Neural progenitor cell (in vitro differentiated cells): ENCODE results near the gene CMYA5. TPM values are rescaled to one million over a fixed set of nuclear protein-coding genes. Genes with fewer than 3 reads are reported as not detected.

ENCODE experiments used
- DNase-seq: peaks from one replicate; pipeline ENCODE4 v3.0.0-alpha.2; 2016; ENCODE audit warnings: low spot score
- H2AFZ ChIP-seq: fragments of 200-600 bp; sonication (generic); replicated peaks from 2 replicates; pipeline ENCODE4 v1.6.1; 2016; ENCODE audit warnings: antibody characterized with exemption
- H3F3A ChIP-seq: fragments of 200-600 bp; sonication (generic); 2 replicates; pipeline ENCODE4 v1.6.1; 2016; ENCODE audit warnings: antibody characterized with exemption, low read depth
- H3K27ac ChIP-seq: fragments of 200-600 bp; sonication (generic); 2 replicates; pipeline ENCODE4 v1.5.1; 2016; ENCODE audit warnings: mild to moderate bottlenecking
- H3K27me3 ChIP-seq: fragments of 200-600 bp; sonication (generic); 2 replicates; pipeline ENCODE4 v1.6.1; 2016; ENCODE audit warnings: mild to moderate bottlenecking, moderate library complexity
- H3K36me3 ChIP-seq: fragments of 200-600 bp; sonication (generic); 2 replicates; pipeline ENCODE4 v1.5.1; 2016
- H3K4me1 ChIP-seq: fragments of 200-600 bp; sonication (generic); 2 replicates; pipeline ENCODE4 v1.6.1; 2016; ENCODE audit warnings: mixed run types
- H3K4me2 ChIP-seq: fragments of 200-600 bp; sonication (generic); 2 replicates; pipeline ENCODE4 v1.6.1; 2016
- H3K4me3 ChIP-seq: fragments of 200-600 bp; sonication (generic); 2 replicates; pipeline ENCODE4 v1.5.1; 2016
- H3K79me2 ChIP-seq: fragments of 200-600 bp; sonication (generic); 2 replicates; pipeline ENCODE4 v1.6.1; 2016; ENCODE audit warnings: low read depth
- H3K9ac ChIP-seq: fragments of 200-600 bp; sonication (generic); 2 replicates; pipeline ENCODE4 v1.6.1; 2016
- H3K9me3 ChIP-seq: fragments of 200-600 bp; sonication (generic); 2 replicates; pipeline ENCODE4 v1.5.1; 2016; ENCODE audit warnings: low read depth
- H4K20me1 ChIP-seq: fragments of 200-600 bp; sonication (generic); 2 replicates; pipeline ENCODE4 v1.6.1; 2016; ENCODE audit warnings: low read depth
- H3K27ac Mint-ChIP-seq: 3 replicates; pipeline ENCODE4 v1.8.0; 2021; ENCODE audit warnings: mixed read lengths
- H3K27me3 Mint-ChIP-seq: 2 replicates; pipeline ENCODE4 v1.8.0; 2022; ENCODE audit warnings: low read depth, mild to moderate bottlenecking, inconsistent platforms, moderate library complexity, mixed read lengths; ENCODE audit not compliant: insufficient read depth
- H3K36me3 Mint-ChIP-seq: 3 replicates; pipeline ENCODE4 v1.8.0; 2021; ENCODE audit warnings: mixed read lengths
- H3K4me1 Mint-ChIP-seq: 3 replicates; pipeline ENCODE4 v1.8.0; 2021; ENCODE audit warnings: mixed read lengths
- H3K4me3 Mint-ChIP-seq: 3 replicates; pipeline ENCODE4 v1.8.0; 2021; ENCODE audit warnings: mild to moderate bottlenecking, moderate library complexity, mixed read lengths
- H3K9me3 Mint-ChIP-seq: 3 replicates; pipeline ENCODE4 v1.8.0; 2020; ENCODE audit warnings: mixed read lengths
- CTCF ChIP-seq: fragments of 200-600 bp; sonication (generic); IDR thresholded peaks from 2 replicates; pipeline ENCODE4 v1.5.1; 2017; ENCODE audit warnings: antibody characterized with exemption, mild to moderate bottlenecking
- EZH2 ChIP-seq: fragments of 200-600 bp; sonication (generic); IDR thresholded peaks from 2 replicates; pipeline ENCODE4 v1.6.1; 2017; ENCODE audit warnings: antibody characterized with exemption, mild to moderate bottlenecking, moderate library complexity
- EZH2phosphoT487 ChIP-seq: fragments of 200-600 bp; sonication (generic); IDR thresholded peaks from 2 replicates; pipeline ENCODE4 v1.6.1; 2017; ENCODE audit warnings: antibody characterized with exemption
- total RNA-seq: library from RNA; depleted of rRNA; stranded (reverse); fragments of >200 nt; gene quantifications from 2 replicates; pipeline ENCODE4 v1.2.3, GENCODE V29; 2015; ENCODE audit warnings: low replicate concordance

CMYA5 gene
- total RNA-seq, 1 donor from 2014 or later: 3.5 TPM

- Mint-ChIP-seq H3K27me3 (peaks cover 3% of the 10 kb centered on the region), H3K36me3 (no peaks in the 10 kb centered on the region), H3K4me3 (no peak overlapping the region), H3K27ac (no peak overlapping the region), H3K9me3 (no peaks in the 10 kb centered on the region), H3K4me1 (no peaks in the 10 kb centered on the region)
- H3K27me3 ChIP-seq: no peaks in the 10 kb centered on the region
- no peak overlapping the region for H3K27ac ChIP-seq
- H3K79me2 ChIP-seq: no peaks in the 10 kb centered on the region
- H3K4me1 ChIP-seq: peaks cover 16% of the 10 kb centered on the region
- H3F3A ChIP-seq: no peaks in the 10 kb centered on the region
- H2AFZ ChIP-seq: no peak overlapping the region
- TF ChIP-seq EZH2phosphoT487: no peak
- TF ChIP-seq CTCF: no peak
- TF ChIP-seq EZH2: no peak
- peak; percentile 12 for DNase-seq
- H3K4me2 ChIP-seq: no peak overlapping the region
- no peak overlapping the region for H3K4me3 ChIP-seq
- no peaks in the 10 kb centered on the region for H3K36me3 ChIP-seq
- no peaks in the 10 kb centered on the region for H4K20me1 ChIP-seq
- no peak overlapping the region for H3K9ac ChIP-seq
- H3K9me3 ChIP-seq: no peaks in the 10 kb centered on the region
These were observed 54.4 kb downstream of the CMYA5 start for GRCh38 chr5:79743846-79744605.

DNA sequence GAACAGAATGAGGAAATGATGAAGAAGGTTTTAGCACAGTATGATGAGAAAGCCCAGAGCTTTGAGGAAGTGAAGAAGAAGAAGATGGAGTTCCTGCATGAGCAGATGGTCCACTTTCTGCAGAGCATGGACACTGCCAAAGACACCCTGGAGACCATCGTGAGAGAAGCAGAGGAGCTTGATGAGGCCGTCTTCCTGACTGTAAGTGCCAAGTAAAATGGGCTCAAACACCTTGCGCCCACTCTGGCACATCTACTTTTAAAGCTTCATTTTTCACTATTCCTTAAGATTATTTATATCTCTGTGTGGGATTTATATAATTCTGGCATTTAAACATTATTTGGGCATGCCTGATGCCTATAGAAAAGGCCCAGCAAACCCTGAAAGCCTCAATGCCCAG, 55.6 kb downstream of the CMYA5 start:
- no peak for DNase-seq
- Histone ChIP-seq H3F3A (no peaks in the 10 kb centered on the region), H3K27ac (no peak overlapping the region), H4K20me1 (no peaks in the 10 kb centered on the region), H3K9ac (no peak overlapping the region), H3K4me3 (no peak overlapping the region), H3K4me1 (peaks cover 18% of the 10 kb centered on the region), H2AFZ (no peak overlapping the region), H3K4me2 (no peak overlapping the region), H3K36me3 (no peaks in the 10 kb centered on the region), H3K27me3 (no peaks in the 10 kb centered on the region), H3K9me3 (no peaks in the 10 kb centered on the region), H3K79me2 (no peaks in the 10 kb centered on the region)
- TF ChIP-seq EZH2: no peak
- no peak for TF ChIP-seq EZH2phosphoT487
- no peak for TF ChIP-seq CTCF
- Mint-ChIP-seq H3K9me3 (no peaks in the 10 kb centered on the region), H3K4me1 (no peaks in the 10 kb centered on the region), H3K4me3 (no peak overlapping the region), H3K27me3 (no peaks in the 10 kb centered on the region), H3K36me3 (no peaks in the 10 kb centered on the region), H3K27ac (no peak overlapping the region)

DNA sequence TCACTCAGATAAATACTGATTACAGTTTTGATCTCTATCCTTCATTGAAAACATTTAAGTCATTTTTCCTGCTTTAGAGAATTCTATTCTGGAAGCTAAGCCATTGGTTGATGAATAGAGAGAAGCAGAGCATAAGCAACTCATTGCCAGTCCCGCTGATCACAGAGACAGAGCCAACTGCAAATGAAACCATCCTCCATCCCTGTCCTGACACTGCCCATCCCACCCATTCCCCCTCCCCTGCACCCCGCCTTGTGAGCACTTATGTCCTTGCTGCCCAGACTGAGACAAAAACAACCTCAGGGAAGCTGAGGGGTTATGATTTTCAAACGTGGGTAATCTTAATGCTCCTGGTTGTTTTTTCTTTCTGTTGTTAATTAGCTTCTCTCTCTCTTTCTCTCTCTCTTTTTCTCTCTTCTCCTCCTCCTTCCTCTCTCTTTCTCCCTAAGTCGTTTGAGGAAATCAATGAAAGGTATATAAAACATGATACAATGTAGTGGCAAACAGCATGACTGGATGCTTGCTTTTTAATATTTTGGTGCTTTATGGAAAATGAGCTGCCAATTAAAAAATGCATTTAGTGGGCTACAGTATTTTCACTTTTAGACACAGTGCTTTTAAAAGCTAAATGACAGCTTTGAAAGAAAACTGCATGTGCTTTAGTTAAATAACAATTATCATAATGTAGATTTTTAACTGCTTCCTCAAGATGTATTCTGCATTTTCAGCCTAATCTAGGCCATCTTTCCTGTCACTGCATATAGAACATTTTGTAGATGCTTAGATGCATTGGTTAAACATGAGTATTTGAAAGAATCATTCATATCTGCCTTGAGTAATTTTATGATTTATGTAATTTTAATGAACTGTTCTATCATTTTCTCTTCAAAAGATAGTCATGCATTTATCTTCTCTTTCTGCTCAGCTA, 57.3 kb downstream of the CMYA5 start:
- no peaks in the 10 kb centered on the region for H3K27me3 Mint-ChIP-seq
- peak overlapping the region; percentile 64 for H2AFZ ChIP-seq
- no peaks in the 10 kb centered on the region for H3K79me2 ChIP-seq
- H3K27ac Mint-ChIP-seq: no peak overlapping the region
- no peak overlapping the region for H3K4me3 ChIP-seq
- no peak overlapping the region for H3K4me3 Mint-ChIP-seq
- no peaks in the 10 kb centered on the region for H3K36me3 Mint-ChIP-seq
- H3K4me1 ChIP-seq: peaks cover 35% of the 10 kb centered on the region
- H3F3A ChIP-seq: no peaks in the 10 kb centered on the region
- H3K27ac ChIP-seq: no peak overlapping the region
- no peaks in the 10 kb centered on the region for H3K4me1 Mint-ChIP-seq
- H3K27me3 ChIP-seq: no peaks in the 10 kb centered on the region
- TF ChIP-seq CTCF (no peak), EZH2phosphoT487 (no peak), EZH2 (no peak)
- no peaks in the 10 kb centered on the region for H4K20me1 ChIP-seq
- peak; percentile 9 for DNase-seq
- H3K9me3 ChIP-seq: no peaks in the 10 kb centered on the region
- H3K9ac ChIP-seq: no peak overlapping the region
- H3K4me2 ChIP-seq: no peak overlapping the region
- no peaks in the 10 kb centered on the region for H3K9me3 Mint-ChIP-seq
- H3K36me3 ChIP-seq: no peaks in the 10 kb centered on the region
